ENCODE measurements around the gene CYP4F12.
"Not testable (repeated sequence)": the region's sequence is repeated elsewhere in the genome, so short reads cannot be mapped to it uniquely, and the experiment has no call there.

CYP4F12 gene

GRCh38 chr19:15666883-15667282 is 6.0 kb upstream of the CYP4F12 start:
- Histone ChIP-seq H3K9ac (ENCODE audit: insufficient read length) (no peak overlapping the region), H3K36me3 (ENCODE audit: insufficient read depth, low read length) (no peaks in the 10 kb centered on the region), H3K27ac (no peak overlapping the region), H3K4me3 (no peak overlapping the region), H3K9me3 (ENCODE audit: low read depth, low read length) (no peaks in the 10 kb centered on the region)
- TF ChIP-seq POLR2AphosphoS5 (IDR thresholded peaks at IDR 0.05; ENCODE audit: borderline replicate concordance, low read depth, low read length) (no peak), FOXP2 (optimal IDR thresholded peaks at IDR 0.05; ENCODE audit: control extremely low read depth, extremely low read length, insufficient read depth) (no peak), EZH2 (IDR thresholded peaks at IDR 0.05) (no peak)
- DNase-seq (ENCODE audit: low read depth, low spot score): no peak

DNA sequence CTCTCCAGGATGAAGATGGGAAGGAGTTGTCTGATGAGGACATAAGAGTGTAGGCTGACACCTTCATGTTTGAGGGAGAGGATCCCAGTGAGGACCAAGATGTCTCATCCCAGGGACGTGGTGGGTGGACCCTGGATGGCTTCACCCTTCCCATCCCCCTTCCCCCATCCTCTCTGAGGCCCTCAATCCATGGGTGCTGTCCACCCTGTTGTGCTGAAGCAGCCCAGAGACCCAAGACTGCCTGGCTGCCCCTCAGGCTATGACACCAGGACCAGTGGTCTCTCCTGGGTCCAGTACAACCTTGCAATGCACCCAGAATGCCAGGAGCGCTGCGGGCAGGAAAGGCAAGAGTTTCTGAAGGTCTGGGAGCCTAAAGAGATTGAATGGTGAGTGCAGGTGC is 3.4 kb upstream of the CYP4F12 start:
- Histone ChIP-seq H3K4me3 (no peak overlapping the region), H3K9ac (ENCODE audit: insufficient read length) (no peak overlapping the region), H3K36me3 (ENCODE audit: insufficient read depth, low read length) (no peaks in the 10 kb centered on the region), H3K9me3 (ENCODE audit: low read depth, low read length) (no peaks in the 10 kb centered on the region), H3K27ac (no peak overlapping the region)
- TF ChIP-seq EZH2 (IDR thresholded peaks at IDR 0.05) (no peak), POLR2AphosphoS5 (IDR thresholded peaks at IDR 0.05; ENCODE audit: borderline replicate concordance, low read depth, low read length) (no peak), FOXP2 (optimal IDR thresholded peaks at IDR 0.05; ENCODE audit: control extremely low read depth, extremely low read length, insufficient read depth) (no peak)
- no peak for DNase-seq (ENCODE audit: low read depth, low spot score)

DNA sequence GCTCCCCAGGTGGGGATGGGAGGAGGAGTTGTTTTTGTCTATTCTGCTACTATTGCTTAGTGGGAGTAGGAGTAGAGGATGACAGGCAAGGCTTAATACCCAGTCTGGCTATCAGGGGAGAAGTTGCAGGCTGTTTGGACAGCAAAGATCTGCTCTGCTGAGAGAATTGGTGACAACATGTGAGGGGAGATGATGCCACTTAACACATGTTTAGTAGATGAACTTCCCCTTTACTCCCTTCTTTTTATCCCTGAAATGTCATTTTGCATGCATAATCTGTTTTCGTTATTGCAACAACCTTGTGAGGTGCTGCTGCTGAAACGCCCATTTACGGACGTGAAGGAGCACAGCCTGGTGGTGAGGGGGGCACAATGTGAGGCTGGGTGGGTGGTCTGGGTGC is 3.0 kb upstream of the CYP4F12 start:
- TF ChIP-seq FOXP2 (optimal IDR thresholded peaks at IDR 0.05; ENCODE audit: control extremely low read depth, extremely low read length, insufficient read depth) (no peak), EZH2 (IDR thresholded peaks at IDR 0.05) (no peak), POLR2AphosphoS5 (IDR thresholded peaks at IDR 0.05; ENCODE audit: borderline replicate concordance, low read depth, low read length) (no peak)
- H3K27ac ChIP-seq: no peak overlapping the region

DNA sequence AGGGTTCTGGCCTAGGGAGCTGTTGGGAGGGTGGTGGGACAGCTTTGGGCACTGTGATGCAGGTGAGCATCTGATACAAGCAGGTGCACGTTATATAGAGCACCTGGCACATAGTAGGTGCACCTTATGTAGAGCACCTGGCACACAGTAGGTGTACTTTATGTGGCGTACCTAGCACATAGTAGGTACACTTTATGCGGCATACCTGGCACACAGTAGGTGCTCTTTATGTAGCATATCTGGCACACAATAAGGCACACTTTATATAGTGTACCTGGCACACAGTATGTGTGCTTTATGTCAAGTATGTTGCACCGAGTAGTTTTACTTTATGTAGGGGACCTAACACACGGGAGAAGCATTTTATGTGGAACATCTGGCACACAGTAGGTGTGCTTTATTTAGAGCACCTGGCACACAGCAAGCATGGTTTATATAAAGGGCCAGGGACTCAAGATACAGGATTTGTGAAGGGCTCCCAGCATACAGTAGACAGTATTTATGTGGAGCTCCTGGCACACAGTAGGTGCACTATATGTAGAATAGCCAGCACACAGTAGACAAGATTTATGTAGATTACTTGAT is 1.6 kb upstream of the CYP4F12 start:
- TF ChIP-seq EZH2 (IDR thresholded peaks at IDR 0.05) (no peak), POLR2AphosphoS5 (IDR thresholded peaks at IDR 0.05; ENCODE audit: borderline replicate concordance, low read depth, low read length) (no peak), FOXP2 (optimal IDR thresholded peaks at IDR 0.05; ENCODE audit: control extremely low read depth, extremely low read length, insufficient read depth) (no peak)
- Histone ChIP-seq H3K36me3 (ENCODE audit: insufficient read depth, low read length) (no peaks in the 10 kb centered on the region), H3K9ac (ENCODE audit: insufficient read length) (no peak overlapping the region), H3K4me3 (no peak overlapping the region), H3K27ac (no peak overlapping the region), H3K9me3 (ENCODE audit: low read depth, low read length) (no peaks in the 10 kb centered on the region)
- DNase-seq (ENCODE audit: low read depth, low spot score): no peak

More for the DNA sequence above, 3.0 kb upstream of the CYP4F12 start:
- H3K36me3 ChIP-seq (ENCODE audit: insufficient read depth, low read length): no peaks in the 10 kb centered on the region
- H3K9ac ChIP-seq (ENCODE audit: insufficient read length): no peak overlapping the region
- no peak for DNase-seq (ENCODE audit: low read depth, low spot score)
- H3K4me3 ChIP-seq: no peak overlapping the region
- H3K9me3 ChIP-seq (ENCODE audit: low read depth, low read length): no peaks in the 10 kb centered on the region

- Histone ChIP-seq H3K27ac (no peak overlapping the region), H3K4me3 (no peak overlapping the region), H3K36me3 (ENCODE audit: insufficient read depth, low read length) (no peaks in the 10 kb centered on the region), H3K9me3 (ENCODE audit: low read depth, low read length) (no peaks in the 10 kb centered on the region), H3K9ac (ENCODE audit: insufficient read length) (no peak overlapping the region)
- TF ChIP-seq EZH2 (IDR thresholded peaks at IDR 0.05): no peak
- no peak for TF ChIP-seq FOXP2 (optimal IDR thresholded peaks at IDR 0.05; ENCODE audit: control extremely low read depth, extremely low read length, insufficient read depth)
- no peak for TF ChIP-seq POLR2AphosphoS5 (IDR thresholded peaks at IDR 0.05; ENCODE audit: borderline replicate concordance, low read depth, low read length)
- no peak for DNase-seq (ENCODE audit: low read depth, low spot score)
Measured at GRCh38 chr19:15671891-15672579, 852 bp upstream of the CYP4F12 start.

- no peak overlapping the region for H3K4me3 ChIP-seq
- no peak overlapping the region for H3K9ac ChIP-seq (ENCODE audit: insufficient read length)
- no peak overlapping the region for H3K27ac ChIP-seq
- H3K36me3 ChIP-seq (ENCODE audit: insufficient read depth, low read length): no peaks in the 10 kb centered on the region
- no peaks in the 10 kb centered on the region for H3K9me3 ChIP-seq (ENCODE audit: low read depth, low read length)
- TF ChIP-seq POLR2AphosphoS5 (IDR thresholded peaks at IDR 0.05; ENCODE audit: borderline replicate concordance, low read depth, low read length): no peak
- no peak for DNase-seq (ENCODE audit: low read depth, low spot score)
Measured at GRCh38 chr19:15673176-15673654, 328 bp downstream of the CYP4F12 start.

DNA sequence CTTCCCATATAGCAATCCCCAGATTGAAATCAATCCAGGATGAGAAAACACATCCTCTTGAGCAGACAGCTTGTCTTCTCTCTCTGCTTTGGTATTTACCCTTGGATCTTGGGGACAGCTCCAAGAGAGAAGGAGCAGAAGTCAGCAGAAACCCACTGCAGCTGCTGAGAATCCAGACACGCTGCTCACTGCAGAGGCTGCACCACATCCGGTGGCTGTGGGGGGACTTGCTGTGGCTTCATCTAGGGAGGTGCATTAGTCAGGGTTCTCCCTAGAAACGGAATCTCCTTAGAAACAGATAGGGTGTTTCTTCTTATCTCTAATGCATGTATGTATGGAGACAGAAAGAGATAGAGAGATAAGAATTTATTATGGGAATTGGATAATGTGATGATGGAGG is 2.7 kb downstream of the CYP4F12 start:
- no peak for DNase-seq (ENCODE audit: low read depth, low spot score)

GRCh38 chr19:15679089-15679488 is 6.2 kb downstream of the CYP4F12 start:
- no peak overlapping the region for H3K4me3 ChIP-seq
- no peaks in the 10 kb centered on the region for H3K9me3 ChIP-seq (ENCODE audit: low read depth, low read length)
- TF ChIP-seq POLR2AphosphoS5 (IDR thresholded peaks at IDR 0.05; ENCODE audit: borderline replicate concordance, low read depth, low read length) (no peak), FOXP2 (optimal IDR thresholded peaks at IDR 0.05; ENCODE audit: control extremely low read depth, extremely low read length, insufficient read depth) (no peak), EZH2 (IDR thresholded peaks at IDR 0.05) (no peak)
- no peaks in the 10 kb centered on the region for H3K36me3 ChIP-seq (ENCODE audit: insufficient read depth, low read length)
- DNase-seq (ENCODE audit: low read depth, low spot score): no peak
- H3K9ac ChIP-seq (ENCODE audit: insufficient read length): no peak overlapping the region
- no peak overlapping the region for H3K27ac ChIP-seq

More for the DNA sequence above, 2.7 kb downstream of the CYP4F12 start:
- TF ChIP-seq POLR2AphosphoS5 (IDR thresholded peaks at IDR 0.05; ENCODE audit: borderline replicate concordance, low read depth, low read length): no peak
- no peak for TF ChIP-seq EZH2 (IDR thresholded peaks at IDR 0.05)
- no peak for TF ChIP-seq FOXP2 (optimal IDR thresholded peaks at IDR 0.05; ENCODE audit: control extremely low read depth, extremely low read length, insufficient read depth)
- H3K4me3 ChIP-seq: no peak overlapping the region
- no peak overlapping the region for H3K27ac ChIP-seq
- no peak overlapping the region for H3K9ac ChIP-seq (ENCODE audit: insufficient read length)
- no peaks in the 10 kb centered on the region for H3K9me3 ChIP-seq (ENCODE audit: low read depth, low read length)
- no peaks in the 10 kb centered on the region for H3K36me3 ChIP-seq (ENCODE audit: insufficient read depth, low read length)

GRCh38 chr19:15679865-15680264 is 7.0 kb downstream of the CYP4F12 start:
- not testable (repeated sequence) for H3K27ac ChIP-seq; DNase-seq (ENCODE audit: low read depth, low spot score); H3K9ac ChIP-seq (ENCODE audit: insufficient read length); H3K9me3 ChIP-seq (ENCODE audit: low read depth, low read length); H3K4me3 ChIP-seq; H3K36me3 ChIP-seq (ENCODE audit: insufficient read depth, low read length)

Measured in SK-N-MC (cell line).